Natural killer cell (primary cell): ENCODE measurements around the gene NDUFB4. TPM values are rescaled to one million over a fixed set of nuclear protein-coding genes. Genes with fewer than 3 reads are reported as not detected.

ENCODE experiments used
- ATAC-seq, 3 donors: fragments of 150-1000 bp in 2 of 3; fragments of 200-7000 bp in 1 of 3; cut with Tn5 transposase; 1 replicate in 1 of 3; 2 replicates in 2 of 3; pipeline ENCODE4 v1.10.0; 2021; ENCODE audit warnings: mild to moderate bottlenecking in 2 of 3, moderate library complexity in 2 of 3
- DNase-seq, 2 donors: peaks; one replicate each; pipeline versions ENCODE4 v3.0.0 to v3.0.0-alpha.2; 2013 to 2021; ENCODE audit warnings: mixed read lengths in 1 of 2
- H3K27ac ChIP-seq: one replicate; pipeline ENCODE4 v1.5.1; 2013; ENCODE audit warnings: mild to moderate bottlenecking, low read length
- H3K27me3 ChIP-seq: one replicate; pipeline ENCODE4 v1.6.1; 2013; ENCODE audit warnings: low read length; ENCODE audit not compliant: control insufficient read depth, insufficient read depth
- H3K36me3 ChIP-seq: one replicate; pipeline ENCODE4 v1.6.1; 2013; ENCODE audit warnings: low read length; ENCODE audit not compliant: control insufficient read depth, insufficient read depth
- H3K4me1 ChIP-seq: one replicate; pipeline ENCODE4 v1.6.1; 2013; ENCODE audit warnings: low read length; ENCODE audit not compliant: control insufficient read depth, insufficient read depth
- H3K4me3 ChIP-seq: one replicate; pipeline ENCODE4 v1.5.1; 2013; ENCODE audit warnings: low read length
- H3K9me3 ChIP-seq: one replicate; pipeline ENCODE4 v1.6.1; 2013; ENCODE audit warnings: low read length; ENCODE audit not compliant: control insufficient read depth, insufficient read depth
- H3K27ac Mint-ChIP-seq, 2 donors: one replicate each; pipeline ENCODE4 v1.8.0; 2022; ENCODE audit warnings: mild to moderate bottlenecking in 2 of 2, mixed read lengths in 2 of 2, moderate library complexity in 1 of 2
- H3K27me3 Mint-ChIP-seq, 2 donors: one replicate each; pipeline ENCODE4 v1.8.0; 2022; ENCODE audit warnings: low read depth in 2 of 2, mixed read lengths in 2 of 2
- H3K36me3 Mint-ChIP-seq: one replicate; pipeline ENCODE4 v1.8.0; 2022; ENCODE audit warnings: mixed read lengths
- H3K4me1 Mint-ChIP-seq, 2 donors: one replicate each; pipeline ENCODE4 v1.8.0; 2022; ENCODE audit warnings: mixed read lengths in 2 of 2
- H3K4me3 Mint-ChIP-seq: one replicate; pipeline ENCODE4 v1.8.0; 2022; ENCODE audit warnings: mild to moderate bottlenecking, moderate library complexity, mixed read lengths
- H3K9me3 Mint-ChIP-seq, 2 donors: one replicate each; pipeline ENCODE4 v1.8.0; 2022; ENCODE audit warnings: mixed read lengths in 2 of 2
- CTCF ChIP-seq: fragments of 200-600 bp; IDR thresholded peaks from one replicate; pipeline ENCODE4 v1.8.0; 2022; ENCODE audit warnings: antibody characterized with exemption
- WGBS: methylation state at CpG from one replicate; pipeline ENCODE4 v1.1.7; 2013; ENCODE audit warnings: missing lambda C conversion rate; ENCODE audit not compliant: insufficient coverage; 5-methylcytosine and 5-hydroxymethylcytosine counted together
- intact Hi-C: fragments of 100-400 bp; cut with micrococcal nuclease; formaldehyde crosslinking; loops from one replicate; pipeline ENCODE4 v1.14.2; 2022
- total RNA-seq, 4 donors: library from RNA; stranded (reverse); fragments of 120-200 nt in 1 of 4; gene quantifications; one replicate each; pipeline versions ENCODE4 v1.2.3 to v1.2.4, GENCODE V29; 2013 to 2022

The NDUFB4 gene
- total RNA-seq, 3 donors from 2014 or later (not counting 1 experiment from before 2014, with no cell fraction given): 59.5 to 86.9 (median 65.2) TPM

DNA sequence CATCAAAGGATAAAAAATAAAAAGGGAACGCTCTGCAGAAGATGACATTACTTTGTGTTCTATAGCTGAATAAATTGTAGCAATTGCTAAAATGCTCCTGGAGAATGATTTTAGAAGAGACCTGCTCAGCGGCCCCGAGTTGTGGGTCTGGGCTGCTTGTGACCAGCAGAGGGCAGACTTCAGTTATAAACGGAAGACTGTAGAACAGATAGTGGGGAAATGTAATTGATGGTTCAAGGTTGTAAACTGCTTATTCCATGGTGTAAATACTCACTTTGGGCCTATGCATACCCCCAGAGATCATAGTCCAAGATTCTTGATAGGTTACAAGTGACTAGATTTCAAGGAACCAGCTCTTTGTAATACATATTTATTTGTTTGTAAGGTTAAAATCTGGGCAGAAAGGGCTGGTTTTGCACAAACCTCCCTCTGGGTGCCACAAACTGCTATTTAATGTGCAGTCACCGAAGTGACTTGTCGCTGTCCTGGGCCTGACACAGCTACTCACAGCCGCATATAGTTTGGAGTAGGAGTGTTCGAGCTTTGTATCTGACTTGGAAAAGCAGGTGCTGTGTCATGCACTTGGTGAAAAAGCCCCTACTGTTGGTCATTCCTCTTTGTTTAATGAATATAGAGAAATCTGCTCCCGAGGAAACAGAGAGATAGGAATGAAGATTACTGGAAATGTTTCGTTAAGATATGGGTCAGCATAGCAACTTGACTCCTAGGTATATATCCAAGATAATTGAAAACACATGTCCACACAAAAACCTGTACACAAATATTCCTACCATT, 34.7 kb upstream of the NDUFB4 start:
- intact Hi-C loops: loop anchor here (1.0 kb wide), 1 partner anchor 234 kb away; no protein-coding TSS in a partner anchor
- Histone ChIP-seq H3K9me3 (no peaks in the 10 kb centered on the region), H3K4me1 (peaks cover 10% of the 10 kb centered on the region), H3K27me3 (no peaks in the 10 kb centered on the region), H3K27ac (no peak overlapping the region), H3K4me3 (no peak overlapping the region), H3K36me3 (no peaks in the 10 kb centered on the region)
- WGBS: 44% methylated on average over 9 of the region's 10 CpGs
- Mint-ChIP-seq H3K4me3 (peak overlapping the region; percentile 21), H3K9me3 (no peaks in the 10 kb centered on the region), H3K4me1 (peaks cover 12 to 21% of the 10 kb centered on the region in 2 donors), H3K36me3 (no peaks in the 10 kb centered on the region), H3K27ac (peak overlapping the region in 1 of 2 donors; percentile 16), H3K27me3 (peaks cover 10 to 13% of the 10 kb centered on the region in 2 donors)
- ATAC-seq: peak; percentile 44 to 57 (median 53)
- peak; percentile 41 to 86 for DNase-seq
- peak; percentile 88 for TF ChIP-seq CTCF

GRCh38 chr3:120563356-120564022, 32.6 kb upstream of the NDUFB4 start:
- Mint-ChIP-seq H3K9me3 (no peaks in the 10 kb centered on the region), H3K27me3 (peaks cover 8 to 10% of the 10 kb centered on the region in 2 donors), H3K4me1 (peaks cover 10 to 15% of the 10 kb centered on the region in 2 donors), H3K4me3 (no peak overlapping the region), H3K27ac (no peak overlapping the region), H3K36me3 (no peaks in the 10 kb centered on the region)
- Histone ChIP-seq H3K4me3 (no peak overlapping the region), H3K27me3 (no peaks in the 10 kb centered on the region), H3K9me3 (no peaks in the 10 kb centered on the region), H3K27ac (no peak overlapping the region), H3K36me3 (no peaks in the 10 kb centered on the region), H3K4me1 (peaks cover 10% of the 10 kb centered on the region)
- TF ChIP-seq CTCF: no peak
- intact Hi-C loops: no loop called here
- 87% methylated on average over 5 of the region's 5 CpGs for WGBS
- no peak for ATAC-seq
- DNase-seq: no peak

- no peak for ATAC-seq
- Histone ChIP-seq H3K4me3 (no peak overlapping the region), H3K9me3 (no peaks in the 10 kb centered on the region), H3K27me3 (no peaks in the 10 kb centered on the region), H3K4me1 (no peaks in the 10 kb centered on the region), H3K36me3 (no peaks in the 10 kb centered on the region), H3K27ac (no peak overlapping the region)
- WGBS: 90% methylated on average over 4 of the region's 4 CpGs
- no peaks in the 10 kb centered on the region for H3K36me3 Mint-ChIP-seq
- DNase-seq: no peak
- no peak overlapping the region for H3K4me3 Mint-ChIP-seq
- intact Hi-C loops: no loop called here
- H3K27ac Mint-ChIP-seq: no peak overlapping the region
- no peak for TF ChIP-seq CTCF
- H3K27me3 Mint-ChIP-seq: peaks cover 6 to 20% of the 10 kb centered on the region in 2 donors
- no peaks in the 10 kb centered on the region for H3K4me1 Mint-ChIP-seq
- no peaks in the 10 kb centered on the region for H3K9me3 Mint-ChIP-seq
These were observed 29.7 kb upstream of the NDUFB4 start for GRCh38 chr3:120566243-120566975.
